Progenitor cell of endocrine pancreas (in vitro differentiated cells): ENCODE data around the gene LRRC30. TPM values are rescaled to one million over a fixed set of nuclear protein-coding genes. Genes with fewer than 3 reads are reported as not detected.

Experiments used
- DNase-seq: peaks from one replicate; pipeline ENCODE4 v3.0.0; 2021; ENCODE audit warnings: low spot score; ENCODE audit not compliant: unreplicated experiment
- H3K27ac Mint-ChIP-seq: 2 replicates; pipeline ENCODE4 v1.8.0; 2021; ENCODE audit warnings: mild to moderate bottlenecking, moderate library complexity, mixed read lengths
- H3K27me3 Mint-ChIP-seq: 2 replicates; pipeline ENCODE4 v1.8.0; 2021; ENCODE audit warnings: mixed read lengths
- H3K36me3 Mint-ChIP-seq: 2 replicates; pipeline ENCODE4 v1.8.0; 2022; ENCODE audit warnings: mixed read lengths; ENCODE audit not compliant: insufficient read depth
- H3K4me1 Mint-ChIP-seq: 2 replicates; pipeline ENCODE4 v1.8.0; 2021; ENCODE audit warnings: low read depth, mixed read lengths
- H3K4me3 Mint-ChIP-seq: 2 replicates; pipeline ENCODE4 v1.8.0; 2021; ENCODE audit warnings: low read depth, mild to moderate bottlenecking, moderate library complexity, mixed read lengths
- H3K9me3 Mint-ChIP-seq: 2 replicates; pipeline ENCODE4 v1.8.0; 2021; ENCODE audit warnings: low read depth, mixed read lengths
- total RNA-seq: library from RNA; stranded (reverse); gene quantifications from 2 replicates; pipeline ENCODE4 v1.2.1, GENCODE V29; 2021
- TF ChIP-seq, protein P1 (sequence below): fragments of 200-600 bp; sonication (generic); IDR thresholded peaks from one replicate; pipeline ENCODE4 v1.5.0; 2021; ENCODE audit warnings: antibody characterized with exemption, mild to moderate bottlenecking; ENCODE audit not compliant: unreplicated experiment

LRRC30 gene
- total RNA-seq, 1 donor from 2014 or later = not detected

DNA sequence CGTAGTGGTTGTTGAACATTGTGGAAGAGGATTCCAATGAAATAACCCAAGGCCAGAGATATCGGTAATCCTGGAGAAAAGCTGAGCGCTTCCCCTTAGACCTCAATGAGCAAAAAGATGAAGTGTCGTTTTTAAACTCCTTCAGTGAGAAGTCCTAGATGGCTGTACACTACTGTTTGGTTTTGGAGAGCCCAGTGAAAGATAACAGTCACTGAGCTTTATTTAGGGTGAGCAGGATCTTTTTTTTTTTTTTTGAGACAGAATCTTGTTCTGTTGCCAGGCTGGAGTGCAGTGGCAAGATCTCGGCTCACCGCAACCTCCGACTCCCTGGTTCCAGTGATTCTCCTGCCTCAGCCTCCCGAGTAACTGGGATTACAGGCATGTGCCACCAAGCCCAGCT, 24.2 kb downstream of the LRRC30 start:
- Mint-ChIP-seq H3K27me3 (peaks cover 23% of the 10 kb centered on the region), H3K4me3 (no peak overlapping the region), H3K27ac (no peak overlapping the region), H3K36me3 (no peaks in the 10 kb centered on the region), H3K4me1 (peaks cover 6% of the 10 kb centered on the region), H3K9me3 (no peaks in the 10 kb centered on the region)
- DNase-seq = no peak
- TF ChIP-seq, protein P1, sequence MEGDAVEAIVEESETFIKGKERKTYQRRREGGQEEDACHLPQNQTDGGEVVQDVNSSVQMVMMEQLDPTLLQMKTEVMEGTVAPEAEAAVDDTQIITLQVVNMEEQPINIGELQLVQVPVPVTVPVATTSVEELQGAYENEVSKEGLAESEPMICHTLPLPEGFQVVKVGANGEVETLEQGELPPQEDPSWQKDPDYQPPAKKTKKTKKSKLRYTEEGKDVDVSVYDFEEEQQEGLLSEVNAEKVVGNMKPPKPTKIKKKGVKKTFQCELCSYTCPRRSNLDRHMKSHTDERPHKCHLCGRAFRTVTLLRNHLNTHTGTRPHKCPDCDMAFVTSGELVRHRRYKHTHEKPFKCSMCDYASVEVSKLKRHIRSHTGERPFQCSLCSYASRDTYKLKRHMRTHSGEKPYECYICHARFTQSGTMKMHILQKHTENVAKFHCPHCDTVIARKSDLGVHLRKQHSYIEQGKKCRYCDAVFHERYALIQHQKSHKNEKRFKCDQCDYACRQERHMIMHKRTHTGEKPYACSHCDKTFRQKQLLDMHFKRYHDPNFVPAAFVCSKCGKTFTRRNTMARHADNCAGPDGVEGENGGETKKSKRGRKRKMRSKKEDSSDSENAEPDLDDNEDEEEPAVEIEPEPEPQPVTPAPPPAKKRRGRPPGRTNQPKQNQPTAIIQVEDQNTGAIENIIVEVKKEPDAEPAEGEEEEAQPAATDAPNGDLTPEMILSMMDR = no peak

DNA sequence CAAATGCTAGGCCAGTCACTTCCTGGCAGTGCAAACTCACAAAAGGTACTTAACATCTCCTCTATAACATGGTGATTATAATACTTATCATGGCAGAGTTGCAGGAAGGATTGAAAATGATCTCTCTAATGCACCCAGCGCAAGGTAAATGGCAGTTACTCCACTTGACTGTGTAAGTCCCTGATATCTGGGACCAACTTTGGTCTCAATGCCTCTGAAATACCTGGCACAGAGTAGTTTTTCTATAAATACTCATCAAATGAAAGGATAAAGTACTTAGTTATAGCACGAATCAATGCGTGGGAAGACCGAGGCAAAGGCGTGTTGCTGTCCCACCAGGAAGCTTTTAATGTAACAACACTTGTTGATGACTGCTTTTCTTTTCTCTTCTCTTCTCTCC, 24.8 kb downstream of the LRRC30 start:
- H3K36me3 Mint-ChIP-seq = no peaks in the 10 kb centered on the region
- no peak overlapping the region for H3K4me3 Mint-ChIP-seq
- peaks cover 26% of the 10 kb centered on the region for H3K27me3 Mint-ChIP-seq
- peaks cover 6% of the 10 kb centered on the region for H3K4me1 Mint-ChIP-seq
- H3K27ac Mint-ChIP-seq = no peak overlapping the region
- TF ChIP-seq, protein P1 = no peak
- no peak for DNase-seq
- no peaks in the 10 kb centered on the region for H3K9me3 Mint-ChIP-seq

DNA sequence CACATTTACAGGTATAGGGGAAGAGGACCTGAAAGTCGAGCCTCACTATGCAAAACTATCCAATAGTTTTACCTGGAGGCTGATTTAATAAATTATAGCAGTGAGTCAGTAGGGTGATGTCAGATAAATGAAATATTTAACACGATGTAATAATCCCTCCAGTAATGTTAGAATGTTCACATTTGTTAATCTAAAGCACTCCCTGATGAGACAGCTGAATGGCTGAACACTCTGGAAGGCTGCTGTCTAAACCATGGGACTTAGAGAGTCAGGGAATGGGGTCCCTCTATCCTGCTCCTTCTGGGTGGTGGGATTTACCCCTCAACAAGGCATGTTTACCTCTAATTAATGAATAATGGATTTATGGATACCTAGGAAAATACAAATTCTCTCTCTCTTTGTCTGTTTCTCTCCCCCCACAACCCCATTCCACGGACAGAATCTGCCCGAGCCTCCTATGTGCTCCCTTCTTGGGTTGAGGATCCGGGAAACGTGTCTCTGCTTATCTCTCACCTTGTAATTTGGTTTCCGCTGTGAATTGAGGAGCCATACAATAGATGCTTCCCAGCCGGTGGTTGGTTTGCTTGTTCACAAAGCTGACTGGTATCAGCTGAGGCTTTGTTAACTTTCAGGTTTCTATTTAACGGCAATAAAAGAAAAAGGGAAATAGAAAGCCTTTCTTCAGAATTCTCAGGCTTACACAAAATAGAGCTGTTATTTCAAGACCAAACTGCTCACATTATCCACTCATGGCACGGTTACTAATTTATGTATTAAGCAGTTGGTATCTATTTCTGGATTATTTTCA, 25.9 kb downstream of the LRRC30 start:
- H3K27ac Mint-ChIP-seq = no peak overlapping the region
- TF ChIP-seq, protein P1 = no peak
- H3K27me3 Mint-ChIP-seq = peaks cover 26% of the 10 kb centered on the region
- H3K4me3 Mint-ChIP-seq = no peak overlapping the region
- no peaks in the 10 kb centered on the region for H3K36me3 Mint-ChIP-seq
- H3K9me3 Mint-ChIP-seq = no peaks in the 10 kb centered on the region
- no peak for DNase-seq
- peaks cover 6% of the 10 kb centered on the region for H3K4me1 Mint-ChIP-seq

DNA sequence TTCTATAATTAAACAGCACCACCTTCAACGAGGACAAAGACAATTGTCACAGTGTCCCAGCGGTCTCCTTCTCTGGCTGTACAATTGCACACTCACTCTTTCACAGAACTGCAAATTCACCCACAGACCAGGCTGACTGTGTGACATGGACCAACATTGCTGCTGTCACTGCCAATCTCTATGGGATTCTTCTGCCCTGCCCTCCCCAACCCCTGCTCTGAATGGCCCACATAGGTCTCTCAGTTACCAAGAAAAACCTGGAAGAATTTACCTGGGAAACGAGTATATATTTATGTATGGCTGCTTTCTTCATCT, 26.5 kb downstream of the LRRC30 start:
- peaks cover 26% of the 10 kb centered on the region for H3K27me3 Mint-ChIP-seq
- TF ChIP-seq, protein P1 = no peak
- H3K4me1 Mint-ChIP-seq = peaks cover 6% of the 10 kb centered on the region
- no peak for DNase-seq
- no peak overlapping the region for H3K27ac Mint-ChIP-seq
- H3K36me3 Mint-ChIP-seq = no peaks in the 10 kb centered on the region
- no peaks in the 10 kb centered on the region for H3K9me3 Mint-ChIP-seq
- H3K4me3 Mint-ChIP-seq = no peak overlapping the region

DNA sequence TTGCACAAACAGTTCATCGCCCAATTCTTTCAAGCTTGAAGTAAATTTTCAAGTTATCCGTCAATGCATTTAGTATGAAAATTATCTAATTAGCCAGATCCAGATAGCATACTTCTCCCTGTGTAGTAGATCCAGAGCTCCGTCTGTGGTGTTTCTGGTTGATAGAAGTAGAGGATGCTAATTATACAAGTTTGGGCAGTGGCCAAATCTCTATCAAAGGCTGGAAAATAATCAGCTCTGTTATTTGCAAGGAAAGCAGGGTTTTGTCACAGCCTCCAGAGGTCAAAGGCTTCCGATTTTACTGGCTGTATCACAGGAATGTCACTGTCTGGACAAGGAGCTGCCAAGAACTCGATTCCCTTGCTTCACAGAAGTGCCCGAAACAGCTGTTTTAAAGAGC, 28.6 kb downstream of the LRRC30 start:
- Mint-ChIP-seq H3K4me1 (peaks cover 6% of the 10 kb centered on the region), H3K9me3 (no peaks in the 10 kb centered on the region), H3K27me3 (peaks cover 22% of the 10 kb centered on the region), H3K27ac (no peak overlapping the region), H3K36me3 (no peaks in the 10 kb centered on the region), H3K4me3 (no peak overlapping the region)
- DNase-seq = no peak
- TF ChIP-seq, protein P1 = no peak
